MCF 10A (cell line): ENCODE measurements around the gene WNT5B. TPM values are rescaled to one million over a fixed set of nuclear protein-coding genes. Genes with fewer than 3 reads are reported as not detected.

ENCODE experiments used
- Bru-seq: library from RNA; stranded (reverse); fragments of 400-500 nt; gene quantifications from one replicate; lab custom pipeline; 2021; lab: Mats Ljungman, UMichigan
- BruChase-seq, 2 experiments: library from RNA; stranded (reverse); fragments of 400-500 nt; gene quantifications; one replicate each; lab custom pipeline; 2021; lab: Mats Ljungman, UMichigan
- BruUV-seq: library from RNA; stranded (reverse); fragments of 400-500 nt; replicated peaks from 2 replicates; lab custom pipeline; 2021; lab: Mats Ljungman, UMichigan
- CTCF ChIA-PET: fragments of 300-600 bp; sonication (Branson Sonifier 250); formaldehyde crosslinking; extraction: SDS; loops from one replicate; lab custom pipeline; 2021; ENCODE audit warnings: antibody characterized with exemption, inconsistent platforms; lab: Yijun Ruan, JAX
- POLR2A ChIA-PET: fragments of 300-600, 350-650 bp; sonication (Branson Sonifier 250); formaldehyde crosslinking; extraction: SDS; loops from one replicate; lab custom pipeline; 2020; ENCODE audit warnings: antibody characterized with exemption, inconsistent platforms; lab: Yijun Ruan, JAX
- DNase-seq: peaks from one replicate; pipeline ENCODE4 v3.0.0-alpha.2; 2018; ENCODE audit not compliant: unreplicated experiment
- H3K27ac Mint-ChIP-seq: one replicate; pipeline ENCODE4 v1.8.0; 2022; ENCODE audit warnings: mild to moderate bottlenecking, low read depth, mixed read lengths; ENCODE audit not compliant: unreplicated experiment
- H3K27me3 Mint-ChIP-seq: one replicate; pipeline ENCODE4 v1.8.0; 2022; ENCODE audit warnings: mixed read lengths; ENCODE audit not compliant: insufficient read depth, unreplicated experiment
- H3K36me3 Mint-ChIP-seq: one replicate; pipeline ENCODE4 v1.8.0; 2022; ENCODE audit warnings: mild to moderate bottlenecking, moderate library complexity, mixed read lengths; ENCODE audit not compliant: insufficient read depth, unreplicated experiment
- H3K4me1 Mint-ChIP-seq: one replicate; pipeline ENCODE4 v1.8.0; 2022; ENCODE audit warnings: mixed read lengths; ENCODE audit not compliant: insufficient read depth, unreplicated experiment
- H3K4me3 Mint-ChIP-seq: one replicate; pipeline ENCODE4 v1.8.0; 2022; ENCODE audit warnings: mild to moderate bottlenecking, moderate library complexity, mixed read lengths; ENCODE audit not compliant: unreplicated experiment
- H3K9me3 Mint-ChIP-seq: one replicate; pipeline ENCODE4 v1.8.0; 2022; ENCODE audit warnings: mixed read lengths; ENCODE audit not compliant: unreplicated experiment
- CTCF ChIP-seq: fragments of 200-600 bp; IDR thresholded peaks from one replicate; pipeline ENCODE4 v1.8.0; 2022; ENCODE audit warnings: antibody characterized with exemption, mild to moderate bottlenecking; ENCODE audit not compliant: unreplicated experiment
- intact Hi-C: fragments of 100-400 bp; cut with micrococcal nuclease; formaldehyde crosslinking; loops from 2 replicates; pipeline ENCODE4 v1.14.1; 2022
- long read RNA-seq: library from polyadenylated mRNA; stranded (forward); transcript quantifications from one replicate; pipeline ENCODE4 v2.0.0, GENCODE V29; 2022
- total RNA-seq: library from RNA; stranded (reverse); gene quantifications from 2 replicates; pipeline ENCODE4 v1.2.3, GENCODE V29; 2022

Gene WNT5B
- total RNA-seq (0.21 and 0.44 TPM in 2 replicates), Bru-seq, nascent RNA (percentile 21 among the genes with signal in this experiment), BruChase-seq, experiment 1, labeled RNA remaining after a 6-hour chase (percentile 47 among the genes with signal in this experiment), BruChase-seq, experiment 2, labeled RNA remaining after a 2-hour chase (percentile 21 among the genes with signal in this experiment)
- long read RNA-seq, partial matches to known transcripts, result 0 of 1 reads
- long read RNA-seq, other reads (novel, unspliced or antisense), result 1 of 1 reads

DNA sequence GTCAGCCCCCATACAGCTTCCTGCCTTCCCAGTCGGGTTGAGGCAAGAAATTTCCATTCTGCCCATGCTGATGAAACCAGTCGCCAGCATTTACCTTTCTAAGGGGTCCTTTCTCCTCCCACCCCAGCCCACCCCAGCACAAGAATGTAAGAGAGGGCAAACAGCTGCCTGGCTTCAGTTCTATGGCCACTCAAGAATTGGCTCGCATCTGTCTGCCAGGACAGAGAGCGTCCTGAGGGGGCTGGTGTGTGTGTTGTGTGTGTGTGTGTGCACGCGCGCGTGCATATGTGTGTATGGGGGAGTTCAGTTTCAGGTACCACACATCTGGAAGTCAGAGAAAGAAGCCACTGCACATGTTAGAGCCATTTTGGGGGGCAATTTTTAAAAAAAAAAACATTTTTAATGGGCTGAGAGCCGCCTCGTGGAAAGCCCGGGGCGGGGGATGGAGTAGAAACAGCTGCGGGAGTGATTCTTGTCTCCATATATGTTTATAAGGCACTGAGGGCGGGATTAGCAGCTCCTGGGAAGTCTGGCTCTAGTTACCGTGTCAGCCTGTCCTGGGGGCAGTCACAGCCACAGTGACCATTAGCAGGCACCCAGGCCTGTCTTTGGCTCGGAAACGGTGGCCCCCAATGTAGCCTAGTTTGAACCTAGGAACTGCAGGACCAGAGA lies at the start of gene WNT5B:
Gene WNT5B, plus strand, starts transcription at position 566 of the 672 bp plus-strand sequence. CDS start 2,124 bp downstream, outside the sequence.
- intact Hi-C loops, result no loop called here
- Mint-ChIP-seq H3K9me3 (no peaks in the 10 kb centered on the region), H3K4me1 (peaks cover 14% of the 10 kb centered on the region), H3K27ac (no peak within 1 kb of the TSS), H3K36me3 (no peaks in the 10 kb centered on the region), H3K27me3 (peaks cover 16% of the 10 kb centered on the region), H3K4me3 (peak within 1 kb of the TSS; percentile 61)
- no peak for TF ChIP-seq CTCF
- CTCF ChIA-PET, result interaction anchor here (0.5 to 2.5 kb wide), 6 partner anchors 17 to 311 kb away, joined by 3 to 14 read pairs (median 4); no protein-coding TSS in a partner anchor
- POLR2A ChIA-PET, result interaction anchor here (0.6 to 1.7 kb wide), 3 partner anchors 12 to 148 kb away, joined by 3 to 4 read pairs (median 3); no protein-coding TSS in a partner anchor
- DNase-seq, result no peak
- no TSS peak for BruUV-seq

GRCh38 chr12:1579651-1580435 lies 49.2 kb upstream of the WNT5B start:
- POLR2A ChIA-PET, result interaction anchor here (0.7 kb wide), 1 partner anchor 14 kb away, joined by 4 read pairs; no protein-coding TSS in a partner anchor
- H3K27me3 Mint-ChIP-seq, result no peaks in the 10 kb centered on the region
- intact Hi-C loops, result loop anchor here (10.0 kb wide), 1 partner anchor 685 kb away; no protein-coding TSS in a partner anchor
- BruUV-seq, result no TSS peak
- no peak for DNase-seq
- peaks cover 7% of the 10 kb centered on the region for H3K4me1 Mint-ChIP-seq
- CTCF ChIA-PET, result interaction anchor here (0.7 to 7.1 kb wide), 4 partner anchors 9 to 981 kb away, joined by 4 to 143 read pairs (median 4); no protein-coding TSS in a partner anchor
- H3K27ac Mint-ChIP-seq, result no peak overlapping the region
- H3K4me3 Mint-ChIP-seq, result no peak overlapping the region
- no peaks in the 10 kb centered on the region for H3K9me3 Mint-ChIP-seq
- no peak for TF ChIP-seq CTCF
- no peaks in the 10 kb centered on the region for H3K36me3 Mint-ChIP-seq

DNA sequence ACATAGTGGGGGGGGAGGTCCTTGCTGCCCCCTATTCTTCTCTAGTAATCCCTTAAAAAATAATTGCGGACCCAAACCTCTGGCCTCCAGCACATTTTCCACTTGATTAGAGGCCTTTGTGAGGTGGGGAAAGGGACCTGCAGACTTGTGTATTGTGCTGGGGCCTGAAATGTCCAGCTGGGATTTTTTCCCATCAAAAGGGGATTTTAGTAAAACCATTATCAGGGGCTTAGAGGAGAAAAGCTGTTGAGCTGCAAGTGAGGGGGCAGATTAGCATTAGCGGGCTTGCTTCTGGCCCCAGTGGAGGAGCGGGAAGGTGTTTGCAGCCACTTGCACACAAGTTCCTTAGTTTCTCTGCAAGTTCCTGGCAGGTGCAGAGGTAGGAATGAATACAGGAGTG lies 48.5 kb upstream of the WNT5B start:
- no peaks in the 10 kb centered on the region for H3K27me3 Mint-ChIP-seq
- CTCF ChIA-PET, result interaction anchor here (7.1 kb wide), 1 partner anchor 462 kb away, joined by 143 read pairs; no protein-coding TSS in a partner anchor
- H3K27ac Mint-ChIP-seq, result no peak overlapping the region
- TF ChIP-seq CTCF, result no peak
- no peak for DNase-seq
- H3K4me3 Mint-ChIP-seq, result no peak overlapping the region
- peaks cover 7% of the 10 kb centered on the region for H3K4me1 Mint-ChIP-seq
- POLR2A ChIA-PET, result interaction anchor here (0.7 kb wide), 1 partner anchor 14 kb away, joined by 4 read pairs; no protein-coding TSS in a partner anchor
- H3K36me3 Mint-ChIP-seq, result no peaks in the 10 kb centered on the region
- intact Hi-C loops, result loop anchor here (10.0 kb wide), 1 partner anchor 686 kb away; no protein-coding TSS in a partner anchor
- no peaks in the 10 kb centered on the region for H3K9me3 Mint-ChIP-seq
- no TSS peak for BruUV-seq
